Measurements from ENCODE around the gene IFT122. TPM values are rescaled to one million over a fixed set of nuclear protein-coding genes. Genes with fewer than 3 reads are reported as not detected.

The IFT122 gene
- total and polyA plus RNA-seq, 2 donors from 2014 or later: 18.4 to 59.2 TPM

GRCh38 chr3:129435367-129435766 is 4.7 kb upstream of the IFT122 start:
- intact Hi-C loops (cut with DNase I): no loop called here

GRCh38 chr3:129439226-129439816 is 703 bp upstream of the IFT122 start:
- TF ChIP-seq, protein P1, sequence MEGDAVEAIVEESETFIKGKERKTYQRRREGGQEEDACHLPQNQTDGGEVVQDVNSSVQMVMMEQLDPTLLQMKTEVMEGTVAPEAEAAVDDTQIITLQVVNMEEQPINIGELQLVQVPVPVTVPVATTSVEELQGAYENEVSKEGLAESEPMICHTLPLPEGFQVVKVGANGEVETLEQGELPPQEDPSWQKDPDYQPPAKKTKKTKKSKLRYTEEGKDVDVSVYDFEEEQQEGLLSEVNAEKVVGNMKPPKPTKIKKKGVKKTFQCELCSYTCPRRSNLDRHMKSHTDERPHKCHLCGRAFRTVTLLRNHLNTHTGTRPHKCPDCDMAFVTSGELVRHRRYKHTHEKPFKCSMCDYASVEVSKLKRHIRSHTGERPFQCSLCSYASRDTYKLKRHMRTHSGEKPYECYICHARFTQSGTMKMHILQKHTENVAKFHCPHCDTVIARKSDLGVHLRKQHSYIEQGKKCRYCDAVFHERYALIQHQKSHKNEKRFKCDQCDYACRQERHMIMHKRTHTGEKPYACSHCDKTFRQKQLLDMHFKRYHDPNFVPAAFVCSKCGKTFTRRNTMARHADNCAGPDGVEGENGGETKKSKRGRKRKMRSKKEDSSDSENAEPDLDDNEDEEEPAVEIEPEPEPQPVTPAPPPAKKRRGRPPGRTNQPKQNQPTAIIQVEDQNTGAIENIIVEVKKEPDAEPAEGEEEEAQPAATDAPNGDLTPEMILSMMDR (IDR thresholded peaks at IDR 0.05; ENCODE audit: borderline replicate concordance, extremely low read depth, insufficient read depth): no peak
- Histone ChIP-seq H3K9me3 (ENCODE audit: control insufficient read depth in 2 of 3, insufficient read depth in 1 of 3, low read length in 3 of 3) (no peaks in the 10 kb centered on the region), H3K27ac (ENCODE audit: low read depth in 2 of 2, low read length in 2 of 2) (peak overlapping the region; percentile 78 to 84), H3K27me3 (ENCODE audit: control insufficient read depth, insufficient read depth, low read length) (no peaks in the 10 kb centered on the region), H3K9ac (ENCODE audit: low read length in 3 of 3) (peak overlapping the region; percentile 63 to 92 (median 76)), H3K4me3 (ENCODE audit: low read length in 3 of 3) (peak overlapping the region; percentile 95 to 98 (median 96)), H3K36me3 (ENCODE audit: control insufficient read depth in 2 of 3, insufficient read depth in 3 of 3, low read length in 3 of 3) (peaks cover 0 to 20% (median 3%) of the 10 kb centered on the region in 3 donors), H3K4me1 (ENCODE audit: control insufficient read depth in 2 of 3, insufficient read depth in 2 of 3, low read depth in 1 of 3, low read length in 3 of 3) (peaks cover 3 to 32% (median 23%) of the 10 kb centered on the region in 3 donors)
- FAIRE-seq (no peak), DNase-seq (peak in 2 of 5 donors; percentile 54 to 84)
- intact Hi-C loops (cut with DNase I): no loop called here

More at GRCh38 chr3:129435367-129435766, 4.7 kb upstream of the IFT122 start:
- DNase-seq: no peak
- FAIRE-seq: no peak
- Histone ChIP-seq H3K9me3 (ENCODE audit: control insufficient read depth in 2 of 3, insufficient read depth in 1 of 3, low read length in 3 of 3) (no peaks in the 10 kb centered on the region), H3K4me1 (ENCODE audit: control insufficient read depth in 2 of 3, insufficient read depth in 2 of 3, low read depth in 1 of 3, low read length in 3 of 3) (peaks cover 0 to 25% (median 5%) of the 10 kb centered on the region in 3 donors), H3K27me3 (ENCODE audit: control insufficient read depth, insufficient read depth, low read length) (no peaks in the 10 kb centered on the region), H3K27ac (ENCODE audit: low read depth in 2 of 2, low read length in 2 of 2) (no peak overlapping the region), H3K9ac (ENCODE audit: low read length in 3 of 3) (peak overlapping the region in 1 of 3 donors; percentile 16), H3K36me3 (ENCODE audit: control insufficient read depth in 2 of 3, insufficient read depth in 3 of 3, low read length in 3 of 3) (peaks cover 3 to 45% (median 24%) of the 10 kb centered on the region in 3 donors), H3K4me3 (ENCODE audit: low read length in 3 of 3) (no peak overlapping the region)
- TF ChIP-seq, protein P1 (IDR thresholded peaks at IDR 0.05; ENCODE audit: borderline replicate concordance, extremely low read depth, insufficient read depth): no peak

GRCh38 chr3:129440618-129441190 is 680 bp downstream of the IFT122 start:
- peaks cover 3 to 23% (median 20%) of the 10 kb centered on the region in 3 donors for H3K4me1 ChIP-seq (ENCODE audit: control insufficient read depth in 2 of 3, insufficient read depth in 2 of 3, low read depth in 1 of 3, low read length in 3 of 3)
- H3K27ac ChIP-seq (ENCODE audit: low read depth in 2 of 2, low read length in 2 of 2): peak overlapping the region; percentile 83 to 92

More at GRCh38 chr3:129440618-129441190, 680 bp downstream of the IFT122 start:
- DNase-seq (no peak), FAIRE-seq (no peak)
- H3K9me3 ChIP-seq (ENCODE audit: control insufficient read depth in 2 of 3, insufficient read depth in 1 of 3, low read length in 3 of 3): no peaks in the 10 kb centered on the region
- intact Hi-C loops (cut with DNase I): no loop called here
- TF ChIP-seq, protein P1 (IDR thresholded peaks at IDR 0.05; ENCODE audit: borderline replicate concordance, extremely low read depth, insufficient read depth): no peak
- peaks cover 0 to 15% (median 3%) of the 10 kb centered on the region in 3 donors for H3K36me3 ChIP-seq (ENCODE audit: control insufficient read depth in 2 of 3, insufficient read depth in 3 of 3, low read length in 3 of 3)
- peak overlapping the region; percentile 64 to 92 (median 68) for H3K9ac ChIP-seq (ENCODE audit: low read length in 3 of 3)
- H3K27me3 ChIP-seq (ENCODE audit: control insufficient read depth, insufficient read depth, low read length): no peaks in the 10 kb centered on the region
- H3K4me3 ChIP-seq (ENCODE audit: low read length in 3 of 3): peak overlapping the region; percentile 95 to 98 (median 97)
